WERI-Rb-1 (cell line): ENCODE results near the gene KRTAP10-3.

Experiments
- DNase-seq: peaks from one replicate; pipeline ENCODE4 v3.0.0-alpha.2; 2020
- H3K27ac ChIP-seq: fragments of 250-450 bp; sonication (Bioruptor Pico); 2 replicates; pipeline ENCODE4 v1.5.1; 2020; ENCODE audit warnings: mild to moderate bottlenecking, moderate library complexity
- H3K27me3 ChIP-seq: fragments of 250-450 bp; sonication (Bioruptor Pico); 2 replicates; pipeline ENCODE4 v1.5.1; 2021; ENCODE audit warnings: mild to moderate bottlenecking, low read depth, moderate library complexity; ENCODE audit not compliant: insufficient read depth, severe bottlenecking
- H3K36me3 ChIP-seq: fragments of 250-450 bp; sonication (Bioruptor Pico); 2 replicates; pipeline ENCODE4 v1.5.1; 2020; ENCODE audit warnings: mild to moderate bottlenecking, moderate library complexity
- H3K4me3 ChIP-seq: 2 replicates; pipeline ENCODE4 v1.5.1; 2011; ENCODE audit warnings: low read depth, mild to moderate bottlenecking, control low read depth, low read length
- H3K9me3 ChIP-seq: fragments of 250-450 bp; sonication (Bioruptor Pico); 2 replicates; pipeline ENCODE4 v1.5.1; 2021; ENCODE audit warnings: mild to moderate bottlenecking, moderate library complexity; ENCODE audit not compliant: severe bottlenecking
- TF ChIP-seq, protein P1 (sequence below): IDR thresholded peaks from 2 replicates; pipeline ENCODE4 v1.5.1; 2011; ENCODE audit warnings: low read depth, mild to moderate bottlenecking, control low read depth, inconsistent platforms, low read length

The KRTAP10-3 gene

GRCh38 chr21:44517175-44517899 lies 41.3 kb downstream of the KRTAP10-3 start:
- H3K27ac ChIP-seq, result no peak overlapping the region
- no peaks in the 10 kb centered on the region for H3K36me3 ChIP-seq
- H3K27me3 ChIP-seq, result no peaks in the 10 kb centered on the region
- no peak overlapping the region for H3K4me3 ChIP-seq
- H3K9me3 ChIP-seq, result peaks cover 12% of the 10 kb centered on the region
- TF ChIP-seq, protein P1, sequence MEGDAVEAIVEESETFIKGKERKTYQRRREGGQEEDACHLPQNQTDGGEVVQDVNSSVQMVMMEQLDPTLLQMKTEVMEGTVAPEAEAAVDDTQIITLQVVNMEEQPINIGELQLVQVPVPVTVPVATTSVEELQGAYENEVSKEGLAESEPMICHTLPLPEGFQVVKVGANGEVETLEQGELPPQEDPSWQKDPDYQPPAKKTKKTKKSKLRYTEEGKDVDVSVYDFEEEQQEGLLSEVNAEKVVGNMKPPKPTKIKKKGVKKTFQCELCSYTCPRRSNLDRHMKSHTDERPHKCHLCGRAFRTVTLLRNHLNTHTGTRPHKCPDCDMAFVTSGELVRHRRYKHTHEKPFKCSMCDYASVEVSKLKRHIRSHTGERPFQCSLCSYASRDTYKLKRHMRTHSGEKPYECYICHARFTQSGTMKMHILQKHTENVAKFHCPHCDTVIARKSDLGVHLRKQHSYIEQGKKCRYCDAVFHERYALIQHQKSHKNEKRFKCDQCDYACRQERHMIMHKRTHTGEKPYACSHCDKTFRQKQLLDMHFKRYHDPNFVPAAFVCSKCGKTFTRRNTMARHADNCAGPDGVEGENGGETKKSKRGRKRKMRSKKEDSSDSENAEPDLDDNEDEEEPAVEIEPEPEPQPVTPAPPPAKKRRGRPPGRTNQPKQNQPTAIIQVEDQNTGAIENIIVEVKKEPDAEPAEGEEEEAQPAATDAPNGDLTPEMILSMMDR, result no peak
- DNase-seq, result peak; percentile 52

DNA sequence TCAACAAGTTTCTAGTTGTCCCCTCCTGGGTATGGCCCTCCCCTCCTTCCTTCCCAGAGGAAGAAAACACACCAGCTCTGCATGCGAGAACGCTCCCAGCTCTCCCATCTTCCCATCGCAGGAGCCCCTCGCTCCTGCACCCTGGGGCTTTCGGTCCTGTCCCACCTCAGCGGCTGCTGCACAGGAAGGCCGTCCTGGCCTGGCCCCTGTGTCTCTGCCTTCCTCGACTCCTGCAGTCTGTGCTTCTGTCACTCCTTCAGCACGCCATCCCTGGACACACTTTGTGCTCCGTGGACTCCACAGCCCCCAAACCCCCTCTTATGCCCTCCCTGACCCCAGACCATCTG lies 41.8 kb downstream of the KRTAP10-3 start:
- H3K9me3 ChIP-seq, result peaks cover 12% of the 10 kb centered on the region
- H3K4me3 ChIP-seq, result no peak overlapping the region
- no peak overlapping the region for H3K27ac ChIP-seq
- TF ChIP-seq, protein P1, result no peak
- no peak for DNase-seq
- H3K36me3 ChIP-seq, result no peaks in the 10 kb centered on the region
- no peaks in the 10 kb centered on the region for H3K27me3 ChIP-seq

GRCh38 chr21:44516342-44516741 lies 42.3 kb downstream of the KRTAP10-3 start:
- H3K27ac ChIP-seq, result no peak overlapping the region
- no peaks in the 10 kb centered on the region for H3K27me3 ChIP-seq
- H3K4me3 ChIP-seq, result no peak overlapping the region
- TF ChIP-seq, protein P1, result no peak
- H3K9me3 ChIP-seq, result peaks cover 12% of the 10 kb centered on the region
- DNase-seq, result no peak
- no peaks in the 10 kb centered on the region for H3K36me3 ChIP-seq

GRCh38 chr21:44515359-44516165 lies 43.0 kb downstream of the KRTAP10-3 start:
- TF ChIP-seq, protein P1, result no peak
- DNase-seq, result no peak
- Histone ChIP-seq H3K27me3 (no peaks in the 10 kb centered on the region), H3K9me3 (peaks cover 12% of the 10 kb centered on the region), H3K27ac (no peak overlapping the region), H3K4me3 (no peak overlapping the region), H3K36me3 (no peaks in the 10 kb centered on the region)

DNA sequence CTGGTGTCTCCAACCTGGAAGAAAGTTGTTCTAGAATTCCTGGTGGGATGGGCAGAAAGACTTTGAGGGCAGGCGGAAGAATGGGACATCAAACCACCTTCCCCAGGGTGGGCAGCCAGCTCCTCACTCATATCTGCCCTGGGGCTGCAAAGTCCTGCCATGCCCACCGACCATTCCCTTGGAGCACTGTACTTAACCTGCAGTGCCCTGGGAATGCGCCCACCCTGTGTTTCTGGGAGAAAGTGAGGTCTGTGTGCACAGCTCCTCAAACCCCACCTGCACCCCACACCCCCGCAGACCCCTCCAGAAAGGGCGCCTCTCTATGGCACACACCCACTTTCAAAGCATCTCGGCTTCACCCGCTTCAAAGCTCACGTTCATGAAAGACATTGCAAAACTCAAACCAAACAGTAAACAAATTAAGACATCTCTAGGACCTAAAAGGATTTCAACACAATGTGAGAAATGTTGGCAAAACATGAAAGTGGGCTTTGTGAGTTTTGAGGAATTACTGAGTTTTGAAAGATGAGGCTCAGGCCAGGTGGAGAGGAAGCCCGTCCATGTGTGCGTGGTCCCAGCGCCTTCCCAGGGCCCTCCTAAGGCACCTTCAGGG lies 43.7 kb downstream of the KRTAP10-3 start:
- Histone ChIP-seq H3K36me3 (no peaks in the 10 kb centered on the region), H3K4me3 (no peak overlapping the region), H3K27me3 (no peaks in the 10 kb centered on the region), H3K27ac (no peak overlapping the region), H3K9me3 (peaks cover 12% of the 10 kb centered on the region)
- DNase-seq, result no peak
- TF ChIP-seq, protein P1, result no peak
